T follicular helper cell (primary cell): ENCODE data around the gene BCAR1.

Source experiments
- DNase-seq: peaks from one replicate; pipeline ENCODE4 v3.0.0-alpha.2; 2020; ENCODE audit warnings: low read depth

The BCAR1 gene

GRCh38 chr16:75238853-75239541 is 12.4 kb downstream of the BCAR1 start:
- no peak for DNase-seq

GRCh38 chr16:75238132-75238852 is 13.1 kb downstream of the BCAR1 start:
- DNase-seq: no peak

GRCh38 chr16:75237398-75238131 is 13.9 kb downstream of the BCAR1 start:
- DNase-seq: no peak

GRCh38 chr16:75236736-75237397 is 14.6 kb downstream of the BCAR1 start:
- DNase-seq: no peak

DNA sequence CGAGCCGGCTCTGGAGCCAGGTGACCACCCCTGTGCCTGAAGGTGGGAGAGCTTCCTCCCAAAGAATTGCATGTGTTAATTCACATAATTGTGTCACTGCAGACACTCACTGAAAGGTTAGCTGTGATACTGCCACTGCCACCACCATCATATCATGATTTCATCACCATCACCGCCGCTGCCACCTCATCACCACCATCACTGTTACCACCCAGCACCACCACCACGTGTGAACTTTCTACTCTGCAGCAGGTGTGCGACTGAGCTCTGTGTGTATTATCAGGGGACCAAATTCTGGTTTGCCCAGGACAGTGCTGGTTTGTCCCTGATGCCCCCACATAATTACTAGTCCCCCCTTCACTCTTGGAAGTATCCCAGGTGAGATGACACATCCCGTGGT is 15.2 kb downstream of the BCAR1 start:
- no peak for DNase-seq

GRCh38 chr16:75235721-75236193 is 15.7 kb downstream of the BCAR1 start:
- no peak for DNase-seq

DNA sequence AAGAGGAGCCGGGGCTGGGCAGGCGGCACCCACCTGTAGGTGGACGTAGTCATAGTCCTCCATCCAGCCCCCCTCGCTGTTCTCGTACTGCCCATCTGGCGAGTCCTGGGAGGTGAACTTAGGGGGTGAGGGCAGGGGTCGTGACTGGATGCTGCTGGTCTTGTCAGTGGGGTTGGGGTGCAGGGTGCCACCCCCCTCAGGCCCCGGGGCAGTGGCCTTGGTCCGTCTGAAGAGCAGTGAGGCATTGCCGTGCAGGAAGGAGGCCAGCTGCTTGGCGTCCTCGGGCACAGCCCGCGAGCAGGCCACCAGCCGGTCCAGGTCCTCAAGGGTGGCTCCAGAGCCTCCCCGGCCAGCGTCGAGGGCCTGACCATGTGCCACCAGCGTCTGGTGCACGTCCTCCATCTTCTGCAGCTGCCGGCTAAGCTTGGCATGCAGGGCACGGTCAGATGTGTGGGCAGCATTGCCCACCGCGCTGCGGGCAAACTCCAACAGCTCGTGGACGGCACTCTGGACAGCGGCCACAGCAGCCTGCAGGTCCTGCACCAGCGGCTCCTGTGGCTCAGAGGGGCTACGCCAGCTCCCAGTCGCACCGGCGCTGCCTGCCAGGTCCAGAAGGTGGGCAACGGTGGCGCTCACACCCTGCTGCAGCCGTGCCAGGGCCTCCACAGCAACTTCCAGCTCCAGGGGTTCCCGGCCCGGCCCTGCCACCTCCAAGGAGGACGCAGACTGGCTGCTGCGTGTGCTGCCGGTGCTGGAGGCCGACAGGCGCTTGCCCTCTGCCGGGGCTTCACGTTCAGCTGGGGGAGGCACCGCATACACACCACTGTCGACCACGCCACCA is 16.3 kb downstream of the BCAR1 start:
- no peak for DNase-seq

GRCh38 chr16:75233611-75233938 is 17.8 kb downstream of the BCAR1 start:
- no peak for DNase-seq

- no peak for DNase-seq
Measured at GRCh38 chr16:75231570-75231969, 19.9 kb downstream of the BCAR1 start.

DNA sequence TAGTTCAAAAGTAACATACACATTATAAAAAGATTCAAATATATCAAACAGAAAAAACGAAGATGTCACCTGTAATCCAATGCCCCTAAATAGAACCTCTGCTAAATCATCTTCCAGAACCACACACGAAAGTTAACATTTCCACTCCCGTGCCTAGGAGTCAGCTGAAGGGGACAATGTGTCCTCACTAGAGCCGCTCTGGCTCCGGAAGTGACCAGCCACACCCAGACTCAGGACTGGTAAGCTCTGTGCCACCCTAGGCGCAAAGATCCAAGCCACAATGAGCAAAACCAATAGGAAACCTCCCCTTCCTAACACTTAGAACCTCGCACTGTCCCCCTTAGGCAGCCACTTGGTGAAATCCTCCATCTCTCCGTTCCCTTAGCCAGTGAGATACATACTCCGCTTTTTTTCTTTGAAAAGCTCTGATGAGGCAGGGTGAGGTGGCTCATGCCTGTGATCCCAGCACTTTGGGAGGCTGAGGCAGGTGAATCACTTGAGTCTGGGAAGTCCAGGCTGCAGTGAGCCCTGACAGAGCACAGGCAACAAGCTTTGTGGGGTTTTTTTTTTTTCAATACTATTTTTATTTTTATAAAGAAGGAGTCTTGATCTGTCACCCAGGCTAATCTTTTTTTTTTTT is 20.8 kb downstream of the BCAR1 start:
- no peak for DNase-seq

GRCh38 chr16:75229172-75230031 is 22.0 kb downstream of the BCAR1 start:
- no peak for DNase-seq

- no peak for DNase-seq
Measured at GRCh38 chr16:75228143-75228976, 23.1 kb downstream of the BCAR1 start.

GRCh38 chr16:75227361-75228142 is 23.9 kb downstream of the BCAR1 start:
- no peak for DNase-seq

DNA sequence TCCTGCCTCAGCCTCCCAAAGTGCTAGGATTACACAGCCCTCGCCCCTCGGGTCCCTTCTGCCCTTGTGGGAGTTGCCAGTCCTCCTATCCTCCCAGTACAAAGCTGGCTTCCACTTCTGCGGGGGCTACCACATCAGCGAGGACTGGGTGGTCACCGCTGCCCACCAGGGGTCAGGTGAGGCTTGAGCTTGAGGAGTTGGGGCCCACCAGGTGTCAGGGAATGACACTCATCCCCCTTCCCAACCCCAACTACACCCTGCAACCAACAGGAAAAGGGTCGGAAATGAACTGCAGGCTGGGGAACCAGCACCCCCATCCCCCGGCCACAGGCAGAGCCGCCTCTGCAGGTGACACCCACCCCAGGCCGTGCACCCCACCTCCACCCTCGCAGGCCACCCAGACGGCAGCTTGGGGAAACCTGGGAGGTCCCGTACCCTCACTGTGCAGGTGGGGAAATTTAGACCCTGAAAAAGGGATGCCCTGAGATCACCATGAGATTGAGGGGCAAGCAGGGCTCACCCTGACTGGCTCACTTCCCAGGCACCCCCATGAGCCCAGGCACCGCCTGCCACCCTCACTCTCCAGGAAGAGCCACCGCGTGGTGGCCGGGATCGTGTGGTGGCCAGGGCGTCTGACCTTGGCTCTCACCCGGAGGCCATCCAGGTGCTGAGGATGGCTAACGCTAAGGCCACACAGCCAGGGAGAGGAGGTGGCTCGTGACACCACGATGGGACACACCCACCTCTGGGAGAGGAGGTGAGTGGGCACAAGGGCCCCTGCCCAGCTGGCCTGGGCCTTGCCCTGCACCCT is 24.7 kb downstream of the BCAR1 start:
- no peak for DNase-seq

DNA sequence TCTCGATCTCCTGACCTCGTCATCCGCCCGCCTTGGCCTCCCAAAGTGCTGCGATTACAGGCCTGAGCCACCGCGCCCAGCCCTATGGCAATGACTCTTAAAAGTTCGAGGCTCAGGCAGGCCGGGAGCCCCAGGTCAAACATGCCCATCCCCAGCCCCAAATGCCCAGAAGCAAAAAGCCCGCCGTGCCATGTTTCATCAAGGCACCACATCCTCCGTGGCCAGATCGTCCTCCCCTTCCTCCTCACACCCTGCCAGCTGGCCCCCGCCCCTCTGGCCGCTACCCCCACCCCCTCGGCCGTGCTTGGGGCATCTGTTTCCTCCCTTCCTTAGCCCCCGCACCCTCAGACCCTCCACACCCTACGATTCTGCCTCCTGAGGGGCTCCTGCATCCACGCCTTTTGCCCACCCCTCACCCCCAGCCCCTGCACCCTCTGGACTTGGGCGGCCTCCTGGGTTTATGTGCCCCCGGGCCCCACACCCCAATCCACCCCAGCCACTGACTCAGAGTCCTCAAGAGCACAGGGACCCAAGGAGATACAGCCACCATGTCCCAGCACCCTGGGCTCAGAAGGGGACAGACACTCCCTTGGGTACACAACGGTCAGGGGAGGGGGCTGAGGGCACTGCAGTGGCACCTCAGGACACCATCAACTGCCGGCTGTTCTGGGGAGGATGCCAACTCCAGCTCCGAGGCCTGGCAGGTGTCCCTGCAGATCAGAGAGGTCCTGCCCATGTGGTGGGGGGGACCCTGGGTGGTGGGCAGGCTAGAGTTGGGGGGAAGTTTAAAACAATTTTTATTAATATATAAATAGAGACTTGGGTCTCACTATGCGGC is 25.5 kb downstream of the BCAR1 start:
- DNase-seq: no peak

DNA sequence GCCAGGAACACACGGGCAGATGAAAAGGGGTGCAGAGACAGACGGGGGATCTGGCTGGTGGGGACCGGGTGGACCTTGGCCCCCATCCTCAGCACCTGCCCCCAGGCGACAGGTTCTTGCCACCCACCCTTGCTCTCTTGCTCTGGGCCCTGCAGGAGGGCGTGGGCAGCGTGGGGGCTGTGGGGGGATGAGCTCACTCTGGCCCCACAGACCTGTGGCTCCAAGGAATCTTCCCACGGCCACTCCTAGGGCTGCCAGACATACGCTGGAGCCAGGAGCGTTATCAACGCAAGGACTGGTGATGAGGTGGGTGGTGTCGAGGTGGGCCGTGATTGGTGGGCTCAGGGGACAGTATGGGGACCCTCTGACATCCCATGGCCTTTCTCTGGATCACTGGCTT is 26.3 kb downstream of the BCAR1 start:
- no peak for DNase-seq
